Measurements from ENCODE around the gene PLB1. TPM values are rescaled to one million over a fixed set of nuclear protein-coding genes. Genes with fewer than 3 reads are reported as not detected.

PLB1 gene
- total RNA-seq, 4 donors from 2014 or later, result 6.3 to 15.4 (median 10.9) TPM

DNA sequence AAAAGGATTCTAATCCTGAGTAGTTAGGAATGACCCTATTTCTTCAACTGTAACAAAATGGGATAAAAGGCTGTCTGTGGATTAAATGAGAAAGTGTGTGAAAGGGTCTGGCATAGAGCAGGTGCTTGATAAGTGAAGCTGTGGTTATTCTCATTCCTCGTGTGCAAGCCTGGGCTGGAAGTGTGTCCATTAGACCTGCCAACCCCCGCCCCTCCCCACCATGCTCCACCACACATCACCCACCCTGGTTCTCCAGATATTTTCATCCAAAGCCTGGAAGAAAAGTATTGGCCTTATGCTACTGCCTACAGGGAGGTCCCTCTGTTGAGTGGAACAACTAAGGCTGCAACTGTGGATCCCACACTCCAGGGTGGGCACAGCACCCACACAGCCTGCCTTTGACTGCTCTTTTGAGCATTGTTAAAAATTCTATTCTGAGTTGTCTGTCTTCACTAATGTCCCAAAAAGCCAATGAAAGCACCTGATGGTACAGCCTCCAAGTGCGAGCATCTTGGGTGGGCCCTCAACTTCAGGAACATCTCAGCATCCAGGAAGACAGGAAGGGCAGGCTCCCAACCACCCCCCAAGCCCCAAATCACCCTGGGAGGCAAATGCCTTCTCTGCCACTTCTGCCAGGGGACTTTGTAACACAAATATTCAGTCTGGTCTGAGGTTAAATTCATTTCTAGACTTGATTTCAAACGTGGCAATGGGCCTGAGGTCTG is 153.0 kb downstream of the PLB1 start:
- TF ChIP-seq CTCF (IDR thresholded peaks at IDR 0.05), result no peak
- no peak for ATAC-seq (ENCODE audit: low FRiP score)

DNA sequence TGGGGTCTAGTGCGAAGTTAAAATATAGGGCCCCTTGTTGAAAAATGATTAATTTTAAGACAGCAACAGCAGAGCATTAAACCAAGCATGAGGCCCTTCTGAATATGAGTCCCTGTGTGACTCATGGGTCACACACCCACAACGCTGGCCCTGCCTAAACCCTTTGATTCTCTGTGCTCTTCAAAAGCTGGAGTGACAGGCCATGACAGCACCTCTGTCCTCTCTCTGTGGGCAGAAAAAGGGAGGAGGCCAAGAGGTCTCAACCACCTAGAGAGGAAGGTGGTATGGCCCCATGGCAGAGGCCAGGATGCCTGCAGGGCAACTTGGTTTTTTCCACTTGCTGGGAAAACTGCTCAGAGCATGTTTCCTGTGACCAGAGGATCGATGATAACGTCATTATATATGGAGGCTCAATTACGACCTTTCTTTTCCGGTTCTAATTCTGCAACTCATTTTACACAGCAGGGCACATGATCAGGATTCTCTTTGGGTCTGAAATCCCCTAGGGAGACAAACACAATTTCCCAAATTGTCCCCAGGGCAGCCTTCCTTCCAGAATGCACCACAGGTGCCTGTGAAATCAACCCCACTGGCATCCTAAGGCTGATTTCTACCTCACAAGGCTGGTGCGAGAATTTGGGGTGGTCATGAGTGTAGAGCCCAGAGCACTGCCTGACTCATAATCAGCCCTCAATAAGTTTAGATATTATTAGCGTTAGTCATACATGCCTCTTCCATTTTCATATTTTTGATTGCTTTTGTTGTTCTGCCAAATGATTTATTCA is 153.8 kb downstream of the PLB1 start:
- DNase-seq (ENCODE audit: low spot score), result no peak
- no peak for TF ChIP-seq CTCF (IDR thresholded peaks at IDR 0.05)
- ATAC-seq (ENCODE audit: low FRiP score), result no peak

More for the DNA sequence above, 153.0 kb downstream of the PLB1 start:
- DNase-seq (ENCODE audit: low spot score), result no peak

- ATAC-seq (ENCODE audit: low FRiP score), result no peak
- no peak for TF ChIP-seq CTCF (IDR thresholded peaks at IDR 0.05)
- DNase-seq (ENCODE audit: low spot score), result no peak
These were observed 154.4 kb downstream of the PLB1 start for GRCh38 chr2:28650266-28650584.

DNA sequence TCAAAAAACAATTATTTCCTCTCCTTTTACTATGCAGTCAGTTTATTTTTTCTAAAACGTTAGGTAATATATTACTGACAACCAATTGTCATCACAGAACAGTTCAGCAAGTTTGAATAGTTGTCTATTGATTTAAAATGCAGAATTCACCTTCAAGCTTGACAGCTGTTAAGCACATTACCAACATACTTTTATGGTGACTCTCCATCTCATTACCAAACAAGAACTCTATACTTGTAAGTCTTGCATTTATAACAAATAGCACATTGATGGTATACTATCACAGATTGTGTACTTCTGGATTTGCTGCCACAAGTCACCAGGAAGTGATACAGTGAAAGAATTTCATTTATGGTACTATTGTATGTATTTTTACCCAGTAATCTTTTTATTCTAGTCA is 156.4 kb downstream of the PLB1 start:
- no peak for DNase-seq (ENCODE audit: low spot score)

GRCh38 chr2:28653892-28654662 is 158.2 kb downstream of the PLB1 start:
- ATAC-seq (ENCODE audit: low FRiP score), result no peak
- DNase-seq (ENCODE audit: low spot score), result no peak

More for the DNA sequence above, 156.4 kb downstream of the PLB1 start:
- TF ChIP-seq CTCF (IDR thresholded peaks at IDR 0.05), result no peak
- no peak for ATAC-seq (ENCODE audit: low FRiP score)

More at GRCh38 chr2:28653892-28654662, 158.2 kb downstream of the PLB1 start:
- no peak for TF ChIP-seq CTCF (IDR thresholded peaks at IDR 0.05)

Data from omental fat pad (tissue), 4 donors.